LNCaP clone FGC (cell line): ENCODE measurements around the gene GFI1.

ENCODE experiments used
- DNase-seq: peaks from one replicate; pipeline ENCODE4 v3.0.0-alpha.2; 2011; ENCODE audit warnings: low read depth
- H3K4me3 ChIP-seq: 2 replicates; pipeline ENCODE4 v1.5.1; 2011; ENCODE audit warnings: mild to moderate bottlenecking, low read depth, low read length, control low read depth
- TF ChIP-seq, protein P1 (sequence below): IDR thresholded peaks from 2 replicates; pipeline ENCODE4 v1.5.1; 2012; ENCODE audit warnings: mild to moderate bottlenecking; ENCODE audit not compliant: control insufficient read depth, insufficient read depth; ENCODE audit errors: extremely low read depth

Gene GFI1

GRCh38 chr1:92446546-92446945, 40.2 kb downstream of the GFI1 start:
- TF ChIP-seq, protein P1, sequence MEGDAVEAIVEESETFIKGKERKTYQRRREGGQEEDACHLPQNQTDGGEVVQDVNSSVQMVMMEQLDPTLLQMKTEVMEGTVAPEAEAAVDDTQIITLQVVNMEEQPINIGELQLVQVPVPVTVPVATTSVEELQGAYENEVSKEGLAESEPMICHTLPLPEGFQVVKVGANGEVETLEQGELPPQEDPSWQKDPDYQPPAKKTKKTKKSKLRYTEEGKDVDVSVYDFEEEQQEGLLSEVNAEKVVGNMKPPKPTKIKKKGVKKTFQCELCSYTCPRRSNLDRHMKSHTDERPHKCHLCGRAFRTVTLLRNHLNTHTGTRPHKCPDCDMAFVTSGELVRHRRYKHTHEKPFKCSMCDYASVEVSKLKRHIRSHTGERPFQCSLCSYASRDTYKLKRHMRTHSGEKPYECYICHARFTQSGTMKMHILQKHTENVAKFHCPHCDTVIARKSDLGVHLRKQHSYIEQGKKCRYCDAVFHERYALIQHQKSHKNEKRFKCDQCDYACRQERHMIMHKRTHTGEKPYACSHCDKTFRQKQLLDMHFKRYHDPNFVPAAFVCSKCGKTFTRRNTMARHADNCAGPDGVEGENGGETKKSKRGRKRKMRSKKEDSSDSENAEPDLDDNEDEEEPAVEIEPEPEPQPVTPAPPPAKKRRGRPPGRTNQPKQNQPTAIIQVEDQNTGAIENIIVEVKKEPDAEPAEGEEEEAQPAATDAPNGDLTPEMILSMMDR = no peak
- H3K4me3 ChIP-seq = no peak overlapping the region
- DNase-seq = no peak

DNA sequence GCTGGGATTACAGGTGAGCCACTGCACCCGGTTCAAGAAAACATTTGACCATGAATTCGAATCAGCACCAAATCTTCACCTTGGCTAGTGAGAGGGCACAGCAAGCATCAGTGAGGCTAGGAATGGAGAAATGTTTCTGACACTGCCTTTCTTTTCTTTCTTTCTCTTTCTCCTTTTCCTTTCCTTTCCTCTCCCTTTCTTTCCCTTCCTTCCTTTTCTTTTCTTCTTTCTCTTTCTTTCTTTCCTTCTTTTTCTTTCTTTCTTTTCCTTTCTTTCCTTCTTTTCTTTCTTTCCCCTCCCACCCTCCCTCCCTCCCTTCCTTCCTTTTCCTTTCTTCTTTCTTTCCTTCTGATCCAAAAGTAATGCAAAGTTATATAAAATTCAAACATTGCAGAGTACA, 40.9 kb downstream of the GFI1 start:
- DNase-seq = no peak
- H3K4me3 ChIP-seq = no peak overlapping the region
- TF ChIP-seq, protein P1 = no peak

- TF ChIP-seq, protein P1 = no peak
- DNase-seq = no peak
- H3K4me3 ChIP-seq = no peak overlapping the region
Measured at GRCh38 chr1:92444351-92444750, 42.4 kb downstream of the GFI1 start.

DNA sequence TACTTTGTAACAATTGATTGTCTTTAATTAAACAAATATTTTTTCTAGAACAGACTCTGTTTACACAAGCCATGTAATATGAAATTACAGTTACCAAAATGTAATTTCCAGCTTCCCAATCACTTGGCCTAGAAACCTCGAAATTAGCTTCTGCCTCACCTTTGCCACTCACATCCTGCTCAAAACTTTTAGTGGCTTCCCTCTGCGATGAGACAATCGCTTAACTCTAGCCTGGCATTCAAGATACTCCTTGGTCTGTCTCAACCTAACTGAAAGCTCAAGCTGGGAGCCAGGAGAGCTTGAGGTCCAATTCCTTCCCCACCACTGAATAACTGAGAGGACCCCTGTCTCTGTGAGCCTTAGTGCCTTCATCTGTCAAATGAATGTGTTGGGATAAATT, 42.8 kb downstream of the GFI1 start:
- TF ChIP-seq, protein P1 = no peak
- no peak for DNase-seq
- H3K4me3 ChIP-seq = no peak overlapping the region

DNA sequence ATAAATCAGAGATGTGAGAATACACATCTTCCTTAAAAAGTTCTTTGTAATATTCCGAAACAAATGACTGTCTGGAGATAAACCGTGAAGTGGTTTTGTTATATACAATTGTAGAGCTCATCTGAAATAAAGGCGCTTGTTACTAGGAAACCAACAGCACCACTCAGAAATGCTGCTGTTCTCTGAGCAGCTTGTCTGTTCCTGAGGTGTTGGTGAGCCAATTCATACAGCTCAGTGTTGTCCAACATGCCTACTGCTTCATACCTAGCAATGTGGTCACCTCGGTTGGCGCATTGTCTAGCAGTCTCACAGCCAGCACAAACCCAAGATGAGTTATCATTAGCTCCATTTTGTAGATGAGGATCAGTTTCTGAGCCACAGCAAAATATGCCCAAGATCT, 44.4 kb downstream of the GFI1 start:
- H3K4me3 ChIP-seq = no peak overlapping the region
- DNase-seq = no peak
- TF ChIP-seq, protein P1 = no peak

GRCh38 chr1:92441697-92442342, 44.9 kb downstream of the GFI1 start:
- TF ChIP-seq, protein P1 = no peak
- no peak overlapping the region for H3K4me3 ChIP-seq
- DNase-seq = no peak

GRCh38 chr1:92441316-92441696, 45.4 kb downstream of the GFI1 start:
- TF ChIP-seq, protein P1 = no peak
- no peak overlapping the region for H3K4me3 ChIP-seq
- DNase-seq = no peak
